GM12878 (cell line): ENCODE results near the gene IMMT.

ENCODE experiments used
- BACH1 ChIP-seq: fragments of 450-650 bp; IDR thresholded peaks from 2 replicates; pipeline ENCODE4 v1.6.1; 2017; ENCODE audit warnings: mild to moderate bottlenecking, borderline replicate concordance
- BHLHE40 ChIP-seq, 2 experiments: fragments of 450-650 bp in 1 of 2; IDR thresholded peaks; 2 replicates each; pipeline ENCODE4 v1.6.1; 2011 to 2017; ENCODE audit warnings: low read depth in 2 of 2, borderline replicate concordance in 1 of 2, improper control_type of control experiment in 1 of 2, low read length in 1 of 2, mild to moderate bottlenecking in 1 of 2
- BRCA1 ChIP-seq: IDR thresholded peaks from 2 replicates; pipeline ENCODE4 v1.6.1; 2011; ENCODE audit warnings: low read depth, low read length, improper control_type of control experiment
- CTCF ChIP-seq, 3 experiments: IDR thresholded peaks in 2 of 3; conservative IDR thresholded peaks in 1 of 3; 2 replicates each; pipeline ENCODE4 v1.5.1; 2011; ENCODE audit warnings: low read depth in 3 of 3, low read length in 3 of 3, mild to moderate bottlenecking in 3 of 3, control low read depth in 2 of 3, moderate library complexity in 2 of 3, inconsistent platforms in 1 of 3, mixed read lengths in 1 of 3; ENCODE audit not compliant: control insufficient read depth in 2 of 3, insufficient read depth in 1 of 3; ENCODE audit errors: extremely low read depth in 1 of 3
- HDAC6 ChIP-seq: fragments of 200-600 bp; sonication (generic); IDR thresholded peaks from one replicate; pipeline ENCODE4 v1.8.0; 2017; ENCODE audit warnings: antibody characterized with exemption; ENCODE audit not compliant: unreplicated experiment
- IKZF1 ChIP-seq: fragments of 450-650 bp; conservative IDR thresholded peaks from 2 replicates; pipeline ENCODE4 v1.6.1; 2017; ENCODE audit warnings: antibody characterized with exemption, mild to moderate bottlenecking
- POLR2AphosphoS5 ChIP-seq: IDR thresholded peaks from 2 replicates; pipeline ENCODE4 v1.6.1; 2011; ENCODE audit warnings: mild to moderate bottlenecking, low read length, inconsistent platforms
- TAF1 ChIP-seq: IDR thresholded peaks from 2 replicates; pipeline ENCODE4 v1.6.1; 2011; ENCODE audit warnings: mild to moderate bottlenecking, low read depth, low read length, borderline replicate concordance
- USF2 ChIP-seq: IDR thresholded peaks from 2 replicates; pipeline ENCODE4 v1.6.1; 2011; ENCODE audit warnings: low read depth, low read length, improper control_type of control experiment, borderline replicate concordance
- ZNF384 ChIP-seq: IDR thresholded peaks from 2 replicates; pipeline ENCODE4 v1.6.1; 2012; ENCODE audit warnings: low read depth, mild to moderate bottlenecking, low read length, improper control_type of control experiment, borderline replicate concordance
- TF ChIP-seq, protein P1 (sequence below): IDR thresholded peaks from 2 replicates; pipeline ENCODE4 v1.6.1; 2011; ENCODE audit warnings: low read depth, mild to moderate bottlenecking, low read length, moderate library complexity, borderline replicate concordance; ENCODE audit errors: extremely low read depth

- TF ChIP-seq POLR2AphosphoS5 (no peak), BRCA1 (no peak), CTCF (IDR thresholded peaks at IDR 0.05 in 2 of 3, conservative IDR thresholded peaks at IDR 0.05 in 1 of 3; ENCODE audit: control insufficient read depth in 2 of 3, extremely low read depth in 1 of 3, insufficient read depth in 1 of 3, low read depth in 3 of 3, low read length in 3 of 3) (no peak), HDAC6 (no peak), BACH1 (no peak), BHLHE40 (IDR thresholded peaks at IDR 0.05; ENCODE audit: borderline replicate concordance in 1 of 2, low read depth in 2 of 2, low read length in 1 of 2) (no peak), USF2 (no peak), TAF1 (no peak), IKZF1 (no peak), ZNF384 (no peak)
- TF ChIP-seq, protein P1, sequence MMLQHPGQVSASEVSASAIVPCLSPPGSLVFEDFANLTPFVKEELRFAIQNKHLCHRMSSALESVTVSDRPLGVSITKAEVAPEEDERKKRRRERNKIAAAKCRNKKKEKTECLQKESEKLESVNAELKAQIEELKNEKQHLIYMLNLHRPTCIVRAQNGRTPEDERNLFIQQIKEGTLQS = no peak
Observed at GRCh38 chr2:86142436-86143257, 52.6 kb downstream of the IMMT start.
